NCI-H2081 treated with DMSO at 0.1 percent for 48 hours (cell line): ENCODE measurements around the gene DLX4.

Source experiments
- DNase-seq: peaks from one replicate; lab custom pipeline; 2025; lab: John Stamatoyannopoulos, UW

The DLX4 gene

GRCh38 chr17:49987290-49987585 is 18.2 kb downstream of the DLX4 start:
- no peak for DNase-seq

- DNase-seq = no peak
These were observed 18.9 kb downstream of the DLX4 start for GRCh38 chr17:49987681-49988441.

DNA sequence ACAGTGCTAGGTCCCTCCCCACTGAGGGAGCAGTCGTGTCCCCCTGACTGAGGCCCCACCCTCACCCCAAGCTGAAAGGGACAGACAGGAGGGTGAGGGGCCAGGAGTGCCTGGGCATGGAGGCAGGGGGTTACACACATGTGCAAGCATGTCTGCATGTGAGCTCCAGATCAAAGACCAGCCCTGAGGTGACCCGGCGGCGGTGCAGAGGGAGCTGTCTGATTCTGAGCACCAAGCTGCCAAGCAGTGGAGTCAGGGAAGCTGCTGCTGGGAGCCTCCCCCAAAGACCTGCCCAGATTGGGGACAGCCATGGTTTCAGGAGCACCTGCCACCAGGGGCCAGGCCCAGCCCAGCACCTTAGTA is 20.5 kb downstream of the DLX4 start:
- DNase-seq = no peak

DNA sequence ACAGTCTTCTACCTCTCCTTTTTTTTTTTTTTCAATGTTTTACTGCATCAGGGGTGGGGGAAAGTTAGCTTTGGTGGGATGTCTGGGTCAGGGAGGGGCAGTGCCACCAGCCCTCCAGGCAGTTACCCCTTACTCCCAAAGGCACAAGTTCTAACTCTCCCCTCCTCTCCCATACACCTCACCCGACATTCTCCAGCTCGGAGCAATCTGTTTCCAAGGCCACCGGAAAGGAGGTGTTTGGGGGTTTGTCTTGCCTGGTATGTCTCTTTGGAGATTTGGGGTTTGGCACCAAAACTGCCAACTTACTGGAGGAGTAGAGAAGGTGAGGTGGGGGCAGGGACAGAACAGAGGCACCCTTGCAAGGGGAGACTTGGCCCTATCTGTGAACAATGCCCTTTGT is 21.3 kb downstream of the DLX4 start:
- no peak for DNase-seq

GRCh38 chr17:49990921-49991320 is 21.9 kb downstream of the DLX4 start:
- DNase-seq = no peak

GRCh38 chr17:49991409-49991808 is 22.4 kb downstream of the DLX4 start:
- no peak for DNase-seq

- no peak for DNase-seq
These were observed 23.4 kb downstream of the DLX4 start for GRCh38 chr17:49992191-49992932.

- no peak for DNase-seq
These were observed 24.0 kb downstream of the DLX4 start for GRCh38 chr17:49992933-49993422.

DNA sequence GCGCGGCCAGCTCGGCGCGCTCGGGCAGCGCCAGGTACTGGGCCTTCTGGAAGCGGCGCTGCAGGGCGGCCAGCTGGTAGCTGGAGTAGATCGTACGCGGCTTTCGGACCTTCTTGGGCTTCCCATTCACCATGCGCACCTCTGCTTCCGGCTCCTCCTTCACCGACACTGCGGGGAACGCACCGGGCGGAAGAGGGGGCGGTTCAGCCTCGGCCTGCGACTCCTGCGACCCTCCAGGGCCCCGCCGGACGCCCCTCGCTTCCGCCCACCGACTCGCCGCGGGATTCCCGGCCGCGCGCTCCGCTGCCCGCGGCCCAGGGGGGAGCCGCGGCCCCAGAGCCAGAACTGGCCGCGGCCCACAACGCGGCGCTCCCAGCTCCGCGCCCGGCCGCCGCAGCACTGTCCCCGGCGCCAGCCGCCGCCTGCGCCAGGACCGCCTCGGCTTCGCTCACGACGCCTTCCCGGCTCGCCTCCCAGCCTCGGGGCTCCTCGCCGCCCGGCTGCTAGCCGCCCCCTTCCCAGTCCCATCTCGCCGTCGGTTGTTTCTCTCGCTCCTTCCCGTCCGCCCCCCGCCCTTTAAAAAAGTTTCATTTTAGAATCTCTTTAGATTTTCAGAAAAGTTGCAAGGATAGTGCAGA is 24.6 kb downstream of the DLX4 start:
- no peak for DNase-seq

- no peak for DNase-seq
These were observed 25.4 kb downstream of the DLX4 start for GRCh38 chr17:49994085-49995054.

DNA sequence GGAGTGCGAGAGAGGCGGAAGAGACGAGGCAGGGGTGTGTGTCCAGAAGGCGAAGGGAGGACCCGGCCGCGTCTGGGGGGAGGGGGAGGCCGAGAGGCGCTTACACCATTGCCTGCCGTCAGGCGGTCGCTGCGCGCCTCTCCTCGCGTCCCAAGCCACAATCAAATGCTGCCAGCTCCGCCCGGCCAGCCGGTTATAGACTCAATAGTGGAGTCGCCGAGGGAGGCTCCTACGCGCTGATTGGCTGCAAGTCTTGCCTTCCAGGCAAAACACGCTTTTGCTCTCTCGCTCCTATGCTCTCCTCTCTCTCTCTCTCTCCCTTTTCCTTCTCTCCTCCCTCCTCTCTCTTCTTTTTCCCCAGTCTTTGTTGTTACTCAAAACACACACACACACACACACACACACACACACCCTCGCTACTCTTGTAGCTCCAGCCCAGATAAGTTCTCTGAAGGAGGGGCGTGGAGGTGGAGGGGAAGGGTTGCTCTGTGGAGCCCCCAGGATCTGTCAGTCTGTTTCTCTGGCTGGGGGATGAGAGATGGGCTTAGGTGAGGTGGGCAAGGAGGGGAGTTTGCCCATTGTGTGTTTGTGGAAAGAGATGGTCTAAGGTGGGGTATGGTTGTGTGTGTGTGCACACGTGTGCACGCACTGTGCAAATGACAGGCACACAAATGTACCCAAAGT is 26.2 kb downstream of the DLX4 start, which contains the start of gene DLX3:
DLX3 (minus strand) TSS at position 170 of the 684 bp plus-strand sequence. CDS start 226 bp downstream, outside the sequence.
- no peak for DNase-seq

GRCh38 chr17:49996121-49996494 is 27.1 kb downstream of the DLX4 start:
- no peak for DNase-seq

GRCh38 chr17:49996495-49997300 is 27.7 kb downstream of the DLX4 start:
- DNase-seq = no peak

DNA sequence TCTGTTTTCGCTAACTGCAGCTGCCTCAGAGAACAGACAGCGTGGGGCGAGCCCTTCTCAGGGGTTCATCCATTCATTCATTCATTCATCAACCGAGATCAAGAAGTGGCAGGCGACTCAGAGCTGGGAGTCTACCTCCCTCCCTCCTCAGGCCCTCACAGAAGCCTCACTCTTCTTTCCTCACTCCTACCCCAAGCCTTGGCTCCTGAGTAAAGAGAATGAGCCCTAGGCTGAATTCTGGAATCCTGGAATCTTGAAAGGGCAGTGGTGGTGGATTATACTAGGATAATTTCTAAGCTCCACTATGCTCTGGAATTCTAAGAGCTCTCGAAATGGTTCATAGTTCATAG is 28.3 kb downstream of the DLX4 start:
- no peak for DNase-seq

DNA sequence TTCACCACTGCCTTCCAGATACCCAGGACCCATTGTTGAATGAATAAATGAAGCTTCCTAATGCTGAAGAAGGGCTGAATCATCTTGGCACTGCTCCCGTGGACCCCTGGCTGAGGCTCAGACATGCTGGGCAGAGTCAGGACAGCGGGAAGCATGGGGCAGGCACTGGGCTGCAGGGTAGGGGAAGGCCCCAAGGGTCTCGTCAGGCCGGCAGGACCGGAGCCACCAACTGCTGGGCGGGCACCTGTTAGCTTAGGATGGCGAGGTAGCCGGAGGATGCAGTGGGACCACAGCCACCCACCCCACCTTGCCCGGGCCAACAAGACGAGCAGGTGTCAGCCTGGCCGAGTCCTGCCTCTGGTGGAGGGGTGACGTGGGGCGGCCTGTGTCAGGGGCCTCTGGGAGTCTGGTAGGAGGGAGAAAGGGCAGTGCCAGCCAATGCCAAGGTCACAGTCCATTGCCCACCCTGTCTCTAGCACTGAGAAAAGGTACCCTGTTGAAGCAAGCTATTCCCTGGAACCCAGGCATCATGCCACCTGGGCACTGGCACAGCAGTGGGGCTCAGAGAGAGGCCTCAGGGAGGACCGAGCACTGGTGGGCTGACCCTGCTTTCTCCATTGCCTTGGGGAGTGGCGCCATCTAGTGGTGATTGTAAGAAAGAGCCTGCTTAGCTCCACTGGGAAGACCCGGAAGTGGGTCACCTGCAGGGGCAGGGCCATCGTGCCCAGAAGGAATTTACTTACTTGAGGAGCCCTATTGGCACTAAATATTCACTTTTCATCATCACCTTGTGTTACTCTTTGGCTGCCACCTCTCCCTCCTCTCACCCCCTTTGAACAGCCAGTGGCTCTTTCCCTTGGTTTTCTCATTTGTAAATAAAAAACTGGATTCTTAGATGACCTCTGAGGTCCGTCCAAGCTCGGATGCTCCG is 29.0 kb downstream of the DLX4 start:
- peak; percentile 70 for DNase-seq

- no peak for DNase-seq
These were observed 30.0 kb downstream of the DLX4 start for GRCh38 chr17:49998836-49999511.

DNA sequence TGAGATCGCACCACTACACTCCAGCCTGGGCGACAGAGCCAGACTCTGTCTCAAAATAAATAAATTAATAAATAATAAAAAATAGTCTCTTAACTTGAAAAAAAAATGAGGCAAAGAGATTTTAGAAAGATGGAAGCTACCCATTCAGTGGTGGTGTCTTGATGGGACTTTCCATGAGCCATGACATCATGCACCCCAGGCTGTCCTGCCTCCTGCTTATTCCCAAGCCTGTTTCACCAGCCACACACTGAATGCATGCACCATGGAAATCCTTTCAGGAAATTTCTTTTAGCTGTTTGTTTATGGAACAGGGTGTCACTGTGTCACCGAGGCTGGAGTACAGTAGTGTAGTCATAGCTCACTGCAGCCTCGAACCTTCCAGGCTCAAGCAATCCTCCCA is 34.9 kb downstream of the DLX4 start:
- DNase-seq = no peak

- no peak for DNase-seq
These were observed 40.3 kb downstream of the DLX4 start for GRCh38 chr17:50009282-50009681.

DNA sequence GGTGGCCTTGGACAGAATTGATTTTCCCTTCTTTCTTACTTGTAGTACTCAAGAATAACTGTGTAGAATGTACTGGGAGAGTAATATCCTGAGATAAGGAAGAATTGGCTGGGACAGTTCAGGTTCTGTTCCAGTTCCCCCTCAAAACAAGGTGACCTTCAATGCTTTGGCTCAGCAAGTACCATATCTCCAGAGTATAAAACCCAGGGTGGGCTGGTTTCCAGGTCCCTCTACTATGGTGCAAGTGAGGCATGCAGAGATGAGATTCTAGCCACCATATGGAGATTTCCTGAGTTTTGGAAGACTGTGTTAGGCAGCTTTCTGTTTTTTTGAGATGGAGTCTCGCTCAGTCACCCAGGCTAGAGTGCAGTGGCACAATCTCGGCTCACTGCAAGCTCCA is 44.1 kb downstream of the DLX4 start:
- DNase-seq = no peak
